ENCODE measurements around the gene STK26. TPM values are rescaled to one million over a fixed set of nuclear protein-coding genes. Genes with fewer than 3 reads are reported as not detected.

Gene STK26
- total RNA-seq, 4 donors from 2014 or later, result 7.0 to 17.2 (median 15.0) TPM

GRCh38 chrX:132119821-132120515 is 96.9 kb downstream of the STK26 start:
- intact Hi-C loops (cut with DNase I; ENCODE audit: low total_unique reads), result no loop called here
- H3K4me3 ChIP-seq (ENCODE audit: low read depth, poor library complexity, severe bottlenecking), result no peak overlapping the region
- 37 to 51% methylated on average over 9 to 12 of the region's 12 CpGs for WGBS, 2 donors
- TF ChIP-seq CTCF (IDR thresholded peaks at IDR 0.05) (no peak), POLR2A (IDR thresholded peaks at IDR 0.05) (no peak)
- DNase-seq (ENCODE audit: low spot score in 2 of 2), result peak; percentile 13 to 69

- intact Hi-C loops (cut with DNase I; ENCODE audit: low total_unique reads), result no loop called here
- DNase-seq (ENCODE audit: low spot score in 2 of 2), result no peak
- 63 to 66% methylated on average over 2 to 4 of the region's 4 CpGs for WGBS, 2 donors
- no peak overlapping the region for H3K4me3 ChIP-seq (ENCODE audit: low read depth, poor library complexity, severe bottlenecking)
- TF ChIP-seq POLR2A (IDR thresholded peaks at IDR 0.05), result no peak
- TF ChIP-seq CTCF (IDR thresholded peaks at IDR 0.05), result no peak
Measured at GRCh38 chrX:132120913-132121312, 97.8 kb downstream of the STK26 start.

Other genes starting within 250 kb of the STK26 start
- gene FRMD7, start 104.7 kb downstream of the STK26 start, total RNA-seq, result under 1 TPM in 2 of 4 donors, not detected in 2; 0.13 to 0.88 TPM
- 10 to 100 TPM; 12.7 to 14.1 (median 13.6) TPM for gene RAP2C, start 196.1 kb downstream of the STK26 start, total RNA-seq

Data from lower leg skin (tissue), 4 donors.